ENCODE results near the gene SYNE3.

SYNE3 gene

GRCh38 chr14:95467232-95467631 lies 49.2 kb downstream of the SYNE3 start:
- Histone ChIP-seq H3K4me3 (ENCODE audit: low read length in 2 of 2) (no peak overlapping the region), H3K27ac (ENCODE audit: low read depth in 2 of 2, low read length in 2 of 2) (peak overlapping the region in 1 of 2 donors; percentile 84), H3K9me3 (ENCODE audit: control insufficient read depth in 2 of 2, low read length in 2 of 2) (no peaks in the 10 kb centered on the region), H3K27me3 (ENCODE audit: control insufficient read depth in 2 of 2, insufficient read depth in 2 of 2, low read length in 2 of 2) (no peaks in the 10 kb centered on the region), H3K4me1 (ENCODE audit: control insufficient read depth in 2 of 2, insufficient read depth in 2 of 2, low read length in 2 of 2) (peaks cover 40 to 41% of the 10 kb centered on the region in 2 donors), H3K36me3 (ENCODE audit: control insufficient read depth in 2 of 2, insufficient read depth in 2 of 2, low read length in 2 of 2) (peaks cover 3 to 9% of the 10 kb centered on the region in 2 donors), H3K9ac (ENCODE audit: low read depth in 1 of 2, low read length in 2 of 2) (no peak overlapping the region)
